ENCODE results near the gene ME3.

The ME3 gene

DNA sequence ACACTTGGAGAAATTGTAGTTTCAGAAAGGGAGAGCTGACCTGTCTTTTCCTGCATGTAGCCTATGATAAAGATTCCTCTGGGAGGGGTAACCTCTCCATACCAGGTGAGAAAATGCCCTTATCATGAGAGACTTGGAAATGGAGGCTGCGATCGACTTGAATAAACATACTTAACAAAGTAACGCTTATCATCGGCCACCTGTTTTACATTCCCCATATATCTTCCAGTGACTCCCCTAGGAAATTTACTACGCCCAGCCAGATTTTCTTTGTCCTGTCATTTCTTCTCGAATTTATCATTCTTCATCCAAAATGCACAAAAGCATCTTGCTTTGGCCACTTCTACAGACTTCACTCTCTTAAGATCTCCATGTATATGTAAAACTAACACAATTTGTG is 154.2 kb downstream of the ME3 start:
- DNase-seq (no peak), ATAC-seq (no peak)
- no peaks in the 10 kb centered on the region for H3K27me3 Mint-ChIP-seq
- peaks cover 0 to 11% of the 10 kb centered on the region in 2 donors for H3K9me3 Mint-ChIP-seq
- no peaks in the 10 kb centered on the region for H3K4me1 Mint-ChIP-seq
- H3K4me3 Mint-ChIP-seq = no peak overlapping the region
- no peak overlapping the region for H3K27ac Mint-ChIP-seq

DNA sequence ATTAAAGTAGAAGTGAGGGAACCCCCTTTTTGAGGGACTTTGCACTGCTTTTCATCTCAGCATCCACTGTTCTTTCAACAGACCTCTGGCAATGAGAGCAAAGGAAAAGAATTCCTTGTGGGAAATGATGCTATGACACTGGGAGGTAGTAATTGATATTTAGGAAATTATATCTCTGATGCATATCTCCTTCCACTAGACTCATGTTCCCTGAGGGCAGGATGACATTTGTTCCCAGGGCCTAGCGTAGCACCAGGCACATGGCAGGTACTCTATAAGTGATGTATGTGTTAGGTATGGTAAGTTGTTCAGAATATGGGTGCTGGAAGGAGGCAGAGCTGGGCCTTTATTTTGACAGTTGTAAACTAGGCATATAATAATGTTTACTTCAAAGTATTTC is 154.9 kb downstream of the ME3 start:
- Mint-ChIP-seq H3K4me1 (no peaks in the 10 kb centered on the region), H3K4me3 (no peak overlapping the region), H3K27ac (no peak overlapping the region), H3K9me3 (peaks cover 0 to 4% of the 10 kb centered on the region in 2 donors), H3K27me3 (no peaks in the 10 kb centered on the region)
- ATAC-seq = no peak
- no peak for DNase-seq

DNA sequence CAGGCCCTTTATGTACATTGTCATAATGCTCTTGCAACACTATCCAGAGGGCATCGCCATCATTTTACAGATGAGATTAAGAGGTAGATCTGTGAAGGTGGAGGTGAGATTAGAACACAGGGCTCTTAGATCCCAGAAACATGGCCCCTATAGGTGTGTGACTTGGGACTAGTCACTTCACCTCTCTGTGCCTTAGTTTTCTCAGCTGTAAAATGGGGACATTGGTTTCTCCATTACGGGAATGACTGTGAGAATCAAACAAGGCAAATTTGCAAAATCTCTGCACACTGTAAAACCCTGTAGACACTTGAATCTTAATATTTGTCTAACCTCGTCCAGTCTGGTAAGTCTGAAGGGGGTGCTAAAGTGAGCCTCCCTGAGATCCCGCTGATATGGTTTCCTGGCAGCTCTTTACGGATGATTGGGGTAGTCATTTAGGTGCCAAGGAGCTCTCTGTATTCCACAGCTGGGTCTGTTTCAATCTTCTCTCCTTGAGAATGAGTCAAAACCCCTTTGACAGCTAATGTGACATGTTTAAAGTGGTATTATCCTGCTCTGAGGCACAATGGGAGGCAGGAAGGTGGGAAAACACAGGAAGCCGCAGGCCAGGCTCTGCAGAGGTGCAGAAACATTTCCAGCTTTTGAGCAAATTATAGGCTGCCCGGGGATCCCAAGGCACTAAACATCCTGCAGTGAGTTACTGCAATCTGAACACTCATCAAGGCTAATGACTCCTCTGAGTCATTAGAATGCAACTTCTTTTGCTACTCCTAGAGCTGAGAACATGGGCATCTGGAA is 156.9 kb downstream of the ME3 start:
- H3K4me3 Mint-ChIP-seq = no peak overlapping the region
- no peak for ATAC-seq
- H3K4me1 Mint-ChIP-seq = no peaks in the 10 kb centered on the region
- H3K27ac Mint-ChIP-seq = no peak overlapping the region
- H3K9me3 Mint-ChIP-seq = no peaks in the 10 kb centered on the region
- DNase-seq = no peak
- no peaks in the 10 kb centered on the region for H3K27me3 Mint-ChIP-seq

DNA sequence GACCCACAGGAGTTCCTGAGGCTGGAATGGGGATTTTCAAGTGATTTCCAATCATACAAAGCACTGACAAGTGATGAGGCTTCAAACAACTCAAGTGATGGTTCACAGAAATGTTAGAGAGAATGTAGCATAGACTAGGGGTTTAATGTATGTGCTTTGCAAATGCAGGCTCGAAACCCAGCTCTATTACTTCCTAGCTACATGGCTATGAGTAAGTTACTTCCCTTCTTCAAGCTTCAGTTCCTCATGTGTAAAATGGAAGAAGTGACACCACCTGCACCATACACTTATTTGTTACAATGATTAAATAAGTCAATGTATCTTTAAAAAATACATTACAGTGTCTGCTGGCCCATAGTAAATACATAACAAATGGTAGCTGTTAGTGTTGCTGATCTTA is 158.0 kb downstream of the ME3 start:
- no peak for ATAC-seq
- H3K4me3 Mint-ChIP-seq = no peak overlapping the region
- no peaks in the 10 kb centered on the region for H3K9me3 Mint-ChIP-seq
- H3K4me1 Mint-ChIP-seq = no peaks in the 10 kb centered on the region
- no peak overlapping the region for H3K27ac Mint-ChIP-seq
- no peaks in the 10 kb centered on the region for H3K27me3 Mint-ChIP-seq
- DNase-seq = no peak

DNA sequence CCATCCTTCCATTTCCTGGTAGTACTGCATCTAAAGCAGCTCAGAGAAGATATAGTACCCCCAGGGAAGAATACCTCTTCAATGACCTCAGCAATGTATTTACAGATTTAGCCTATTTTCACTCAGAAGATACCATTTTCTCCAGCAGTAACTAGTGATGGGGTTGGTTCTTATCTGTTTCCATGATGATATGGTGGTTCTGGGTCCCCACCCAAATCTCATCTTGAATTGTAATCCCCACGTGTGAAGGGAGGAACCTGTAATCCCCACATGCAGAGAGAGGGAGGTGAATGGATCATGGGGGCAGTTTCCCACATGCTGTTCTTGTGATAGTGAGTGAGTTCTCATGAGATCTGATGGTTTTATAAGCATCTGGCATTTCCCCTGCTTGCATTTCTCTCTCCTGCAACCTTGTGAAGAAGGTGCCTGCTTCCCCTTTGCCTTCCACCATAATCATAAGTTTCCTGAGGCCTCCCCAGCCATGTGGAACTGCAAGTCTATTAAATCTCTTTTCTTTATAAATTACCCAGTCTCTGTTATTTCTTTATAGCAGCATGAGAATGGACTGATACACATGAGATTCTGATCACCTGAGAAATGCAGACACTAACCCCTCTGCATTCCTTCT is 158.6 kb downstream of the ME3 start:
- Mint-ChIP-seq H3K9me3 (no peaks in the 10 kb centered on the region), H3K4me1 (no peaks in the 10 kb centered on the region), H3K27me3 (no peaks in the 10 kb centered on the region), H3K27ac (no peak overlapping the region), H3K4me3 (no peak overlapping the region)
- DNase-seq (no peak), ATAC-seq (no peak)

DNA sequence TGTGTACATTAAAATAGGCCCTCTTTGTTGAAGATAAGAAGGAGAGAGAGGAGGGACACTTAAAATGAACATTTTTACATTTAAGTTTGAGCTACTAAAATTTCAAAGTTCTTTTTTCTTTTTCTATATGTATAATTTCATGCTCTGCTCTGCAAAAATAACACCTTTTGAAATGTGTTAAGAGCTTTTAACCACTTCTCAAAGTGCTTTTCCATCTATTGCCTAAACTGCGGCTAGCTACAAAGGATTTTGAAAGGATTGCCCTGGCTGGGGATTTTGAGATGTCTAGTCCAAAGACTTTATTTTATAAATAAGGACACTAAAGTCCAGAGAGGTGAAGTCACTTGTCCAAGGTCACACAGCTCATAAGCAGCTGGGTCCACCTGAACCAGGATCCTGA is 159.3 kb downstream of the ME3 start:
- Mint-ChIP-seq H3K9me3 (no peaks in the 10 kb centered on the region), H3K27me3 (no peaks in the 10 kb centered on the region), H3K4me1 (no peaks in the 10 kb centered on the region), H3K4me3 (no peak overlapping the region), H3K27ac (no peak overlapping the region)
- ATAC-seq (no peak), DNase-seq (no peak)

DNA sequence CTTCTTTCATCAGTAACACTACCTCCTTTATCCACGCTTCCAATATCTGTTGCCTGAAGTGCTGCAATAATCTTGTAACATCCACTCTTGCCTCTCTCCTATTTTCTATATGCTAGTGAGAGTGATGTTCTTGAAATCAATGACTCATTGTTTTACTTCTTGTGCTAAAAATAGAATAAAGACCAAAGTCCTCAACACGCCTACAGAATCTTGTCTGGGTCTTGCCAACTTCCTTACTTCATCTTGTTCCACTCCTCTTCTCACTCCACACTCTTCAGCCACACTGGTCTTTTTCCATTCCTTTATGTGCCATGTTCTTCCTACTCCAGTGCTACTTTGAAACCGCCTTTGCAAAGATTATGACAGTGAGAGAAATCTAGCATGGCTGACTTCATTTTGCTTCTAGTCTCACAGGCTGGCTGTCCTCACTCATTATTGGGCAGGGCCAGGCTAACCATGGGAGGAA is 161.3 kb downstream of the ME3 start:
- no peak overlapping the region for H3K27ac Mint-ChIP-seq
- H3K9me3 Mint-ChIP-seq = no peaks in the 10 kb centered on the region
- DNase-seq (no peak), ATAC-seq (peak; percentile 85)
- no peaks in the 10 kb centered on the region for H3K27me3 Mint-ChIP-seq
- H3K4me1 Mint-ChIP-seq = no peaks in the 10 kb centered on the region
- H3K4me3 Mint-ChIP-seq = no peak overlapping the region

DNA sequence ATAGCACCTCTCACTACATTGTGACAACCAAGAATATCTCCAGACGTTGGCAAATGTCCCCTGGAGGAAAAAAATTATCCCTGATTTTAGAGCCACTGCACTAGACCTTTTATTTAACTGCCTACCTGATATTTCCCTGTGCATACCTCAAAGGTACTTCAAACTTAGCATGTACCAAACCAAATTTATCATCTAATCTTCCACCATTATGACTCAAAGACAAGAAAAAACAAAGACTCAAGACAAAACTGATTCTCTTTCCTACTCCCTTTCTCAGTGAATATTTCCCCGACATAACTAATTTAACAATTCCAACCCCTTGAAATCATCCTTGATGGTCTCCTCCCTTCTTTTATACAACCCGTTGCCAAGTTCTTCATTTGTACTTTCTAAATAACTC is 161.7 kb downstream of the ME3 start:
- H3K27me3 Mint-ChIP-seq = no peaks in the 10 kb centered on the region
- ATAC-seq (no peak), DNase-seq (no peak)
- H3K4me1 Mint-ChIP-seq = no peaks in the 10 kb centered on the region
- no peak overlapping the region for H3K4me3 Mint-ChIP-seq
- H3K27ac Mint-ChIP-seq = no peak overlapping the region
- no peaks in the 10 kb centered on the region for H3K9me3 Mint-ChIP-seq

DNA sequence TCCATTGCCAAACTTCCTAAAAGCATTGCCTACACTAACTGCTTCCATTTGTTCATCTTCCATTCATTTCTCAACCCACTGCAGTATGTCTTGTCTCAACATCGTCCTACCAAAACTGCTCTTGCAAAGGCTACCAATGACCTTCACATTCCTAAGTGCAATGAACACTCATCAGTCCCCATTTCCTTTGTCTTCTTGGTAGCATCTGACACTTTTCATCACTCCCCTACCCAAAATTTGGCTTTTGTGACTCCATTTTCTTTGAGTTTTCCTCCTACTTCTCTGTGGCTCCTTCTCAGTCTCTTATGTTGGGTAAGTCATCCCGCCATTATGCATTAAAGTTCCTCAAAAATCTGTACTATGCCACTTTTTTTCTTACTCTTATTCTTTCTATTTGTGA is 162.3 kb downstream of the ME3 start:
- Mint-ChIP-seq H3K27me3 (no peaks in the 10 kb centered on the region), H3K4me3 (no peak overlapping the region), H3K4me1 (no peaks in the 10 kb centered on the region), H3K9me3 (no peaks in the 10 kb centered on the region), H3K27ac (no peak overlapping the region)
- no peak for ATAC-seq
- no peak for DNase-seq

DNA sequence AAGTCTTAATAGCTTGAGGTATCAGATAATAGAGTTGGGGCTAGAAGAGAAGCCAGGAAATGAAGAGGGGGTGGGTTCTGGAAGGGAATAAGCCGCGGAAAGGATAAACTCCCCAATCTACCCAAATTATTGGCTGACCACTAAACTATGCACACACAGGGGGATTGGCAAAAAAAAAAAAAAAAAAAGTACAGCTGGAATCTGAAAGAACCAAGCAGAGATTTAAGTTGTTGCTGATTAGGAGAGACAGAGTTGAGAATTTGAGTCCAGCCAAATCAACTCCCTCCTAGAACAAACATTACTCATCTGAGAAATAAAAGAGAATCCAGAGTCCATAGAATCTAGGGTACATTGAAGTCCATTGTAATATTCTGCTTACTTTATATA is 162.8 kb downstream of the ME3 start:
- no peaks in the 10 kb centered on the region for H3K4me1 Mint-ChIP-seq
- H3K4me3 Mint-ChIP-seq = no peak overlapping the region
- ATAC-seq (no peak), DNase-seq (no peak)
- H3K27ac Mint-ChIP-seq = no peak overlapping the region
- no peaks in the 10 kb centered on the region for H3K9me3 Mint-ChIP-seq
- H3K27me3 Mint-ChIP-seq = no peaks in the 10 kb centered on the region

DNA sequence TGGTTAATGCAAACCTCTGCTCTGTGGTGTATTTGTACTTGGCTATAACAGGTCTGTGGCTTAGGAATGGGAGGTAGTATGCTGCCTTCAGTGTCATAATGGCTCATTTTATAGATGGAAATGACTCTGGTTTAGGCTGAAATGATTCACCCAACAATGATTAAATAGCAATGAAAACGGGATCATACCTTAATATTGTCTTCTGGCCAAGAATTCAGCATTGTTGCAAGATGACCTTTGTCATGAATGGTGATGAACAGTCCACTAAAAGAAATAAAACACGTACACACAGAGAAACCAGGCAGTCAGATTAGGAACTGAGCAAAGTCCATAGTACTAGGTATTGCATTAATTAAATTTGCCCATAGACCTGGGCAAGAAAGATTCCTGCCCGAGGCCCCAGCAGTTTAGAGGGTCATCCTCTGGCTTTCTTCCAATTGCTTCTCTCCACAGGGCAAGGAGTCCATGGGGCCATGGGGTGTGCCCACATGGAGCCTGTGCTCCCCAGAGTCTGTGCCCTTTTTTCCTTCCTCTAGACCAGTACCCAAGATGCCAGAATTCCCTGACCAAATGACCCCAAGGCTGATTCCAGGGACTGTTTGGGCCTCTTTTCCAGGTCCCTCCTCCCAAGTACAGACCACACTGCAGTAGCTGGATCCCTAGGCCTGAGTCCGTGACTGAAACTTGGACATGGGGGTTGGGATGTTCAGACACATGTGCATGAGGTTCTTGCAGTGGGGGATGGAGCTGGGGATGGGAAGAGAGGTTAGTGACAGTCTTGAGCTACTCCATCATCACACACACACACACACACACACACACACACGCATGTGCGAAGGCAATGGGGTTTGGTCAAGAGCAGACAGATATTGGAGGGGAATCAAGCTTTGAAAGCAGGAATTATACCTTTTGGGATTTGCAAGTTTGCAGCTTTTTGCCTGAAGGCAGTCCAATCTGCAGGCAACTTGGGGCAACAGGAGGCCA is 163.5 kb downstream of the ME3 start:
- Mint-ChIP-seq H3K4me3 (no peak overlapping the region), H3K27ac (no peak overlapping the region)

DNA sequence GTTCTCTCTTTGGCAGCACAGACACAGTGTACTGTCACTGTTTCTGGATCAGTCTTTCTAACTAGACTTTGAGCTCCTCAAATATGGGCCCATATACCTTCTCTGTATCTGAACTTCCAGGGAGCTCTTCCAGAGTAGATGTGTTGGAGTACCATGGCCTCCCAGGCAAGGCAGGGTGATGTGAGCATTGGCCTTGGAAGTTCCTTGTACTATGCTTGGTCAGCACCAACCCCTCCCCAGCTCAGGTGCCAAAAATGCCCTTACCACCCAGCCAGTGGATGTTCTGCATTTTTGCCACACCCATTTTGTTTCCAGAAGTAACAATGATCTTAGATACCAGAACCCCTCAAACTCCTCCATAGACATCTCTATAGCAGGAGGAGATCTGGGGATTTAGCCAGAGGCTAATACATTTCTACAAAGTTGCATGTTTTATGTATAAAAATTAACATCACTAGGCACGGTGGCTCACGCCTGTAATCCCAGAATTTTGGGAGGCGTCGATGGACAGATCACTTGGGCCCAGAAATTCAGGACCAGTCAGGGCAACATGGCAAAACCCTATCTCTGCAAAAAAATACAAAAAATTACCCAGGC is 165.1 kb downstream of the ME3 start:
- DNase-seq (no peak), ATAC-seq (no peak)
- H3K27ac Mint-ChIP-seq = no peak overlapping the region
- H3K4me1 Mint-ChIP-seq = peaks cover 7% of the 10 kb centered on the region
- no peaks in the 10 kb centered on the region for H3K27me3 Mint-ChIP-seq
- H3K4me3 Mint-ChIP-seq = no peak overlapping the region
- H3K9me3 Mint-ChIP-seq = no peaks in the 10 kb centered on the region

More for the DNA sequence above, 163.5 kb downstream of the ME3 start:
- ATAC-seq (no peak), DNase-seq (no peak)
- no peaks in the 10 kb centered on the region for H3K9me3 Mint-ChIP-seq
- peaks cover 1% of the 10 kb centered on the region for H3K4me1 Mint-ChIP-seq
- no peaks in the 10 kb centered on the region for H3K27me3 Mint-ChIP-seq

DNA sequence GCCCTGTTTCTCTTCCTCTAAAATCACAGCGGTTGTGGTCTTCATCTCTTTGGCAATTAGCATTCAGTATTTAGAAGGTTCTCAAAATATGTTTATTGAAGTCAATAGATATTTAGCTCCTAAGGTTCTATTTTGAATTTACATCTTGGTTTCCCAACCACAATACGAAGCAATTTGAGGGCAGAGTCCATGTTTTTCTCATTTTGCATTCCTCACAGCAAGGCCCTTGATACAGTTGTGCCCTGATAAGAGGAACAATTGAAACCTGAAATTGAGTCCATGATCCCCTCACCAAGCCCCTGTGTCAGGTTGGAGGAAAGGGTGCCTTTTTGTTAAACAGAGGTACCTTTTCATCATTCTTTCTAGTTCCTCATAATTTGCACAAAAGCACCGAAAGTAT is 166.2 kb downstream of the ME3 start:
- H3K27me3 Mint-ChIP-seq = no peaks in the 10 kb centered on the region
- no peak for ATAC-seq
- no peaks in the 10 kb centered on the region for H3K9me3 Mint-ChIP-seq
- no peak overlapping the region for H3K4me3 Mint-ChIP-seq
- no peak overlapping the region for H3K27ac Mint-ChIP-seq
- H3K4me1 Mint-ChIP-seq = peaks cover 7% of the 10 kb centered on the region
- DNase-seq = no peak

DNA sequence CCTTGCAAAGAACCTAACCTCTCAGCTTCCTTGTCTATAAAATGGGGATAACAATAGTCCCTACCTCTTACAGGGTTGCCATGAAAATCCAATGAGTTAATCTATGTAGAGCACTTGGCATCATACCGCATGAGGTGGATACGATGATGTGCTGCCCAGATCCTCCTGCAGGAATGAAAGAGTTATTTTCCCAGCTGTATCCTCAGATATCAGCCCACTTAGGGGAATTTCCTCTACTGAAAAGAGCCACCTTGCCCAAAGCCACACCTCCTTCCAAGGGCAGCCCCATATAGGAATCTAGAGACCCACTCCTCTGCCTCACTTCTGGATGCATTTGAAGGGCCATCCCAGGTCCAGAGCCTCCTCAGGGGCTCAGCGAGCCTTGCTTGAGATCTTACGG is 169.3 kb downstream of the ME3 start:
- Mint-ChIP-seq H3K27ac (no peak overlapping the region), H3K9me3 (no peaks in the 10 kb centered on the region), H3K4me3 (no peak overlapping the region), H3K4me1 (peaks cover 7% of the 10 kb centered on the region), H3K27me3 (peaks cover 7% of the 10 kb centered on the region)
- ATAC-seq = no peak
- no peak for DNase-seq

DNA sequence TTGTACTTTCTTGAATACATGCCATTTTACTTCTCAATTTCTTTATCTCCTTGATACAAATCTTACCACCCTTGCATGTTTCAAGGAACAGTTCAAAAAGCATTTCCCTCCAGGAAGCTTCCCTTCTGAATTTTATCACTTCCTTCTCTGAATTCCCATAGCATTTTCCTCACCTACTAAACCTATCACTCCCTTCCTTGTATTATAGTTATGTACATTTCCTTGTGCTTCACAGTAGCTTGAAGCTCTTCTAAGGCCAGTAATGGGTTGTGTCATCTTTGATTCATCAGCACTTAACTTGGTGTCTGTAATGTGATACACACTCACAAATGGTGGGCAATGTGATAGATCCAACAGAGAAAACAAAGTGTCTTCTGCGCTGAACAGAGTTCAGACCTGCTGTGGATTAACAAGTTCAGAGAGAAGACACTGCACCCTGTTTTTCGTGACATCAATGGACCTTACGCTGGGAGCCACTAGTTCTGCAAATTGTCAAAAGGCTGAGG is 170.2 kb downstream of the ME3 start:
- Mint-ChIP-seq H3K4me1 (peaks cover 7% of the 10 kb centered on the region), H3K4me3 (no peak overlapping the region), H3K9me3 (no peaks in the 10 kb centered on the region), H3K27me3 (peaks cover 7% of the 10 kb centered on the region), H3K27ac (no peak overlapping the region)
- ATAC-seq (no peak), DNase-seq (no peak)
